Measurements from ENCODE around the gene C2CD2. TPM values are rescaled to one million over a fixed set of nuclear protein-coding genes. Genes with fewer than 3 reads are reported as not detected.

The C2CD2 gene
- total RNA-seq, 1 experiment from 2014 or later = 13.6 TPM

DNA sequence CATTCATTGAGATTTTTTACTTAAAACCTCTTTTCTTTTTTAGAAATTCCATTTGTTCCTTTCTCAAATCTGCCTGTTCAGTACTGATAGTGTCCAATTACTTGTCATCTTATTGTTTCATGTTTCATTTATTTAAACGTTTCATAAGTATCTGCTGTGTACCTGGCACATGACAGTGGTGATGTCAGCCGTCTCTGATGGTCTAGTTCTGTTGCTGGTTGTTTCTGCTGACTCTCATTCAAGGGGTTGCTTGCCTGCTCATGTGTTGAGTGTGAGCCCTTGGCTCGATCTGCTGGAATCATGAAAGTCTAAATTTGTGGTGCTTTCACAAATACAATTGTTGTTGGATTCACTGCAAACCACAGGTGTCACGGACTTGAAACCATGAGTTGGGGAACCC is 25.5 kb upstream of the C2CD2 start:
- intact Hi-C loops (cut with micrococcal nuclease; ENCODE audit: unreplicated experiment) = no loop called here
- BruUV-seq (replicated peaks) = no TSS peak
- CTCF ChIA-PET = no interaction called here

DNA sequence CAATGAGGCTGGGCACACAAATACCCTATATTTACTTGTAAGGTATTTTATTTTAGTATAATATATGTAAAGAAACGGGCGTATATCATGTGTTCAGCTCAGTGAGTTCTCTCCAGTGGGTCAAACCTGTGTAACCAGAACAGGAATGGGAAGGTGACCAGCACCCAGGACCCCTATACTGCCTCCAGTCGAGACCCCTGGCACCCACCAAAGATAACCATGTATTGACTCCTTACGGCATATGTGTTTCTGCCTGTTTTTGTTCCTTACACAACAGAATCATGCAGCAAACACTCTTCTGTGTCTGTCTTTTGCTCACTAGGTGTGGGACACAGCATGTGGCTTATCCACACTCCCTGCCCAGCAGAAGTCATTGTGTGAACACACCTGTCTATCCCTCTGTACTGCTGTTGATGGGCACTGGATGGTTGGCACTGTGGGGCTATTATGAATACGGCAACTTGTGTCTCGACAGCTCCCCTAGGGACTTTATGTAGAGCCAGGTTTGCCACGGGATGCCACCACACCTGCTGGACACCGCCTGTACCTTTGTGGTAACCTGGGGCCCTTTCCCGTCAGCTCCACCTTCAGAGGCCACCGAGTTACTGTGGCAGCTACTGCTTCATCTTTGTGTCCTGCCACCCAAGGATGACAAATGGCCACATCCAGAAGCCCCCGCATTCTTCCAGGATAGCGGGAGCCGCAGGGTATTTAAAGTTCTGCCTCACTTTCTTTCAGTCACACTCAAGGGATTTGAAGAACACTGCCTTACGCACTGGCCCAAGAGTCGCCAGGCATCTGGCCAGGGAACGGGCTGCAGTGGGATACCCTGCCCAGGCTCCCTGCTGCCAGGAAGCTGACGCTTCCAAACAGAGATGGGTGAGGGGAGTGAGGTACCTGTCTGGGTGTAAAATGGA is 23.5 kb upstream of the C2CD2 start:
- intact Hi-C loops (cut with micrococcal nuclease; ENCODE audit: unreplicated experiment) = no loop called here
- Mint-ChIP-seq H3K4me1 (ENCODE audit: low read depth, unreplicated experiment) (no peaks in the 10 kb centered on the region), H3K27me3 (ENCODE audit: unreplicated experiment) (peaks cover 3% of the 10 kb centered on the region), H3K36me3 (ENCODE audit: insufficient read depth, unreplicated experiment) (no peaks in the 10 kb centered on the region), H3K4me3 (ENCODE audit: low read depth, unreplicated experiment) (no peak overlapping the region), H3K9me3 (ENCODE audit: low read depth, unreplicated experiment) (no peaks in the 10 kb centered on the region), H3K27ac (ENCODE audit: unreplicated experiment) (no peak overlapping the region)
- TF ChIP-seq, protein P1, sequence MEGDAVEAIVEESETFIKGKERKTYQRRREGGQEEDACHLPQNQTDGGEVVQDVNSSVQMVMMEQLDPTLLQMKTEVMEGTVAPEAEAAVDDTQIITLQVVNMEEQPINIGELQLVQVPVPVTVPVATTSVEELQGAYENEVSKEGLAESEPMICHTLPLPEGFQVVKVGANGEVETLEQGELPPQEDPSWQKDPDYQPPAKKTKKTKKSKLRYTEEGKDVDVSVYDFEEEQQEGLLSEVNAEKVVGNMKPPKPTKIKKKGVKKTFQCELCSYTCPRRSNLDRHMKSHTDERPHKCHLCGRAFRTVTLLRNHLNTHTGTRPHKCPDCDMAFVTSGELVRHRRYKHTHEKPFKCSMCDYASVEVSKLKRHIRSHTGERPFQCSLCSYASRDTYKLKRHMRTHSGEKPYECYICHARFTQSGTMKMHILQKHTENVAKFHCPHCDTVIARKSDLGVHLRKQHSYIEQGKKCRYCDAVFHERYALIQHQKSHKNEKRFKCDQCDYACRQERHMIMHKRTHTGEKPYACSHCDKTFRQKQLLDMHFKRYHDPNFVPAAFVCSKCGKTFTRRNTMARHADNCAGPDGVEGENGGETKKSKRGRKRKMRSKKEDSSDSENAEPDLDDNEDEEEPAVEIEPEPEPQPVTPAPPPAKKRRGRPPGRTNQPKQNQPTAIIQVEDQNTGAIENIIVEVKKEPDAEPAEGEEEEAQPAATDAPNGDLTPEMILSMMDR (IDR thresholded peaks at IDR 0.05; ENCODE audit: unreplicated experiment) = no peak
- DNase-seq = no peak
- BruUV-seq (replicated peaks) = no TSS peak
- CTCF ChIA-PET = no interaction called here

More for the DNA sequence above, 25.5 kb upstream of the C2CD2 start:
- DNase-seq = no peak
- TF ChIP-seq, protein P1 (IDR thresholded peaks at IDR 0.05; ENCODE audit: unreplicated experiment) = no peak
- H3K36me3 Mint-ChIP-seq (ENCODE audit: insufficient read depth, unreplicated experiment) = no peaks in the 10 kb centered on the region
- peaks cover 10% of the 10 kb centered on the region for H3K27me3 Mint-ChIP-seq (ENCODE audit: unreplicated experiment)
- H3K4me1 Mint-ChIP-seq (ENCODE audit: low read depth, unreplicated experiment) = no peaks in the 10 kb centered on the region
- H3K4me3 Mint-ChIP-seq (ENCODE audit: low read depth, unreplicated experiment) = no peak overlapping the region
- H3K9me3 Mint-ChIP-seq (ENCODE audit: low read depth, unreplicated experiment) = no peaks in the 10 kb centered on the region
- no peak overlapping the region for H3K27ac Mint-ChIP-seq (ENCODE audit: unreplicated experiment)

DNA sequence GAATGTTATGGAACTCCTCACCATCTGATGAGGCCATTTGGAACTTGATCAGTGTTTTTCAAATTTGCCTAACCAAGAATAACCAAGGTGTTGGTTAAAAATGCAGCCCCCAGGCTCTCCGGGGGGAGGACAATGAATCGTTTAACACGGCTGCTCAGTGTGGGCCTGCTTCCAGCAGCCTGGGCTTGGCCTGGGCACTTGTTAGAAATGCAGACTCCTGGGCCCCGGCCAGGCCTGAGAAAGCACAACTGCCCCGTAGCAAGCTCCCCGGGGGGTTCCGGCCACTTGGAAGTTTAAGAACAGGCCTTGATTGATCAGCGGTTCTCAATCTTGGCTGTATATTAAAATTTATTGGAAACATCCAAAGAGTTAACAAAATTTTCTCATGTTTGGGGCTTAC is 22.8 kb upstream of the C2CD2 start:
- TF ChIP-seq, protein P1 (IDR thresholded peaks at IDR 0.05; ENCODE audit: unreplicated experiment) = no peak
- Mint-ChIP-seq H3K9me3 (ENCODE audit: low read depth, unreplicated experiment) (no peaks in the 10 kb centered on the region), H3K27me3 (ENCODE audit: unreplicated experiment) (no peaks in the 10 kb centered on the region), H3K4me1 (ENCODE audit: low read depth, unreplicated experiment) (no peaks in the 10 kb centered on the region), H3K36me3 (ENCODE audit: insufficient read depth, unreplicated experiment) (no peaks in the 10 kb centered on the region), H3K27ac (ENCODE audit: unreplicated experiment) (no peak overlapping the region), H3K4me3 (ENCODE audit: low read depth, unreplicated experiment) (no peak overlapping the region)
- no TSS peak for BruUV-seq (replicated peaks)
- DNase-seq = no peak
- intact Hi-C loops (cut with micrococcal nuclease; ENCODE audit: unreplicated experiment) = no loop called here
- CTCF ChIA-PET = no interaction called here

DNA sequence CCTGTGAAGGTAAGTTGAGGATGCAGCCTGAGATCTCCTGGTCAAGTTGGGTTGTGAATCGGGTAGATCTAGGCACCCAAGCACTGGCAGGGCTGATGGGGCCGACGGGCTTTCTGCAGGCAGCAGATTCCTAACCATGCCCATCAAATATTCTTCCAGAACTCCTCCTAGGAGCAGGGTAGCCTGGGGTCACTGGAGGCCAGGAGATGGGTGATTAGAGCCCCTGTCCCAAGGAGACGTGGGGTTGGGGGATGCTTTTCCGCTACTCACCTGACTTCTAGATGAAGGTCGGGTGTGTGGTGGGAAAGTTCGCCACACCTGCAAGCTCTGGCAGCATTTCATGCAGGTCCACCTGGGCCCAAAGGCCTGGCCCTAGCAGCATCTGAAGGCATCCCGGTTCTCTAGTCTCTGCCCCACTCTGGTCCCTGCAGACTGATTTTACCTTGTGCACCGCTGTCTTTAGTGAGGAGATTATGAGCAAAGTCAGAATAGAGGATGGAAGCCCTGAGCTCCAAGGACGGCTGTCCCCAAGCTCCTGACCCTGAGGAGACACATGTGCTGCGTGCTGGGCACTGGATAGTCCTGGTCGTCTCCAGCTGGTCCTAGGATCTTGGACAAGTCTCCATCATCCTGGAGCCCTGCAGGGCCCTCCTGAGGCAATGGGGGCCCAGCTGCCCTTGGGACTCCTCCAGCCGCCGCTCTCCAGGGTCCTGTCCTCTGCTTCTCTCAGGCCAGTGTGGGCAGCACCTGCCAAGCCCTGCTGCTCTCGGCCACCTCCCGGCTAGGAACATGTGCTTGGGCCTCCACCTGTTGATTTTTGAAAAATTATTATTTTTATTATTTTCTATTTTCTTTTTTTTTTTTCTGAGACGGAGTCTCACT is 21.8 kb upstream of the C2CD2 start:
- no peaks in the 10 kb centered on the region for H3K9me3 Mint-ChIP-seq (ENCODE audit: low read depth, unreplicated experiment)
- H3K36me3 Mint-ChIP-seq (ENCODE audit: insufficient read depth, unreplicated experiment) = no peaks in the 10 kb centered on the region
- no TSS peak for BruUV-seq (replicated peaks)
- H3K4me1 Mint-ChIP-seq (ENCODE audit: low read depth, unreplicated experiment) = no peaks in the 10 kb centered on the region
- TF ChIP-seq, protein P1 (IDR thresholded peaks at IDR 0.05; ENCODE audit: unreplicated experiment) = no peak
- DNase-seq = no peak
- H3K27ac Mint-ChIP-seq (ENCODE audit: unreplicated experiment) = no peak overlapping the region
- H3K27me3 Mint-ChIP-seq (ENCODE audit: unreplicated experiment) = no peaks in the 10 kb centered on the region
- CTCF ChIA-PET = no interaction called here
- H3K4me3 Mint-ChIP-seq (ENCODE audit: low read depth, unreplicated experiment) = no peak overlapping the region
- intact Hi-C loops (cut with micrococcal nuclease; ENCODE audit: unreplicated experiment) = no loop called here

All from Calu3 (cell line).